K562 (cell line): ENCODE results near the gene TOMM6. TPM values are rescaled to one million over a fixed set of nuclear protein-coding genes. Genes with fewer than 3 reads are reported as not detected.
A peak's percentile ranks its signal among the peaks of the same experiment; 100 is the strongest.

Experiments used
- ATAC-seq: fragments of 200-7000 bp; cut with Tn5 transposase; 3 replicates; pipeline ENCODE4 v1.9.1; 2020; ENCODE audit warnings: moderate library complexity
- BruUV-seq: library from RNA; stranded (reverse); fragments of 400-500 nt; replicated peaks from 2 replicates; lab custom pipeline; 2021; lab: Mats Ljungman, UMichigan
- CTCF ChIA-PET: fragments of 300-600 bp; formaldehyde crosslinking; extraction: SDS; loops from one replicate; lab custom pipeline; 2021; ENCODE audit warnings: low intra/inter-chr PET ratio; lab: Yijun Ruan, JAX
- POLR2A ChIA-PET: fragments of 300-600, 350-650 bp; sonication (Branson Sonifier 250); formaldehyde crosslinking; extraction: SDS; loops from one replicate; lab custom pipeline; 2021; ENCODE audit warnings: antibody characterized with exemption, inconsistent platforms; lab: Yijun Ruan, JAX
- DNase-seq, 4 experiments: peaks; one replicate each; pipeline versions ENCODE4 v3.0.0 to v3.0.0-alpha.2; 2011 to 2018; ENCODE audit warnings: low spot score in 3 of 4, mixed read lengths in 3 of 4; ENCODE audit errors: extremely low read depth in 1 of 4
- FAIRE-seq: peaks from 2 replicates; lab custom pipeline; 2011; peaks lifted over from hg19 to GRCh38; lab: Jason Lieb, UNC
- H2AFZ ChIP-seq: 2 replicates; pipeline ENCODE4 v1.6.0; 2011; ENCODE audit warnings: low read depth, low read length, control low read depth, inconsistent platforms
- H3K27ac ChIP-seq: fragments of 200-600 bp; 3 replicates; pipeline ENCODE4 v1.8.0; 2011; ENCODE audit warnings: low read depth, mild to moderate bottlenecking, control low read depth, inconsistent platforms, low read length, moderate library complexity, mixed read lengths; ENCODE audit errors: extremely low read depth
- H3K27me3 ChIP-seq, 2 experiments: fragments of 300-600 bp in 1 of 2; 2 replicates in 1 of 2; 3 replicates in 1 of 2; pipeline versions ENCODE4 v1.6.0 to v1.8.0; 2011; ENCODE audit warnings: inconsistent platforms in 2 of 2, low read length in 2 of 2, mild to moderate bottlenecking in 1 of 2, mixed read lengths in 1 of 2, moderate library complexity in 1 of 2; ENCODE audit not compliant: control insufficient read depth in 2 of 2, insufficient read depth in 2 of 2
- H3K36me3 ChIP-seq: fragments of 300-600 bp; 3 replicates; pipeline ENCODE4 v1.8.0; 2011; ENCODE audit warnings: mild to moderate bottlenecking, low read length, inconsistent platforms; ENCODE audit not compliant: control insufficient read depth, insufficient read depth
- H3K4me1 ChIP-seq, 2 experiments: fragments of 200-600 bp in 1 of 2; replicated peaks in 1 of 2; 2 replicates in 1 of 2; 3 replicates in 1 of 2; pipeline versions ENCODE4 v1.5.1 to v1.8.0; 2011; ENCODE audit warnings: inconsistent platforms in 2 of 2, low read length in 2 of 2, mild to moderate bottlenecking in 1 of 2, mixed read lengths in 1 of 2, moderate library complexity in 1 of 2; ENCODE audit not compliant: control insufficient read depth in 2 of 2, insufficient read depth in 2 of 2
- H3K4me2 ChIP-seq: 2 replicates; pipeline ENCODE4 v1.6.1; 2011; ENCODE audit warnings: low read length, control low read depth, inconsistent platforms, mixed read lengths; ENCODE audit not compliant: insufficient read depth
- H3K4me3 ChIP-seq: fragments of 200-600 bp; sonication (generic), shearing (Covaris generic); 2 replicates; pipeline ENCODE4 v1.5.1; 2016; ENCODE audit warnings: control low read depth, inconsistent platforms
- H3K79me2 ChIP-seq: fragments of 200-600 bp; 3 replicates; pipeline ENCODE4 v1.8.0; 2011; ENCODE audit warnings: low read length, inconsistent platforms; ENCODE audit not compliant: control insufficient read depth, insufficient read depth
- H3K9ac ChIP-seq, 2 experiments: 2 replicates each; pipeline versions ENCODE4 v1.6.0 to v1.6.1; 2011; ENCODE audit warnings: low read depth in 2 of 2, low read length in 2 of 2, control low read depth in 1 of 2, inconsistent platforms in 1 of 2, mild to moderate bottlenecking in 1 of 2, mixed read lengths in 1 of 2; ENCODE audit not compliant: insufficient read depth in 1 of 2
- H3K9me1 ChIP-seq: one replicate; pipeline ENCODE4 v1.6.0; 2011; ENCODE audit warnings: inconsistent platforms, mild to moderate bottlenecking, low read length, moderate library complexity; ENCODE audit not compliant: control insufficient read depth, insufficient read depth
- H3K9me3 ChIP-seq: replicated peaks from 2 replicates; pipeline ENCODE4 v1.5.1; 2011; ENCODE audit warnings: low read depth, low read length, inconsistent platforms; ENCODE audit not compliant: control insufficient read depth, insufficient read depth
- H4K20me1 ChIP-seq: replicated peaks from 2 replicates; pipeline ENCODE4 v1.6.1; 2011; ENCODE audit warnings: low read length, inconsistent platforms, mixed read lengths; ENCODE audit not compliant: control insufficient read depth, insufficient read depth
- C11orf30 ChIP-seq: fragments of 450-650 bp; IDR thresholded peaks from 2 replicates; pipeline ENCODE4 v1.6.1; 2016; ENCODE audit warnings: low read depth, mild to moderate bottlenecking
- CTCF ChIP-seq, 3 experiments: IDR thresholded peaks in 2 of 3; conservative IDR thresholded peaks in 1 of 3; 2 replicates each; pipeline ENCODE4 v1.5.1; 2011 to 2012; ENCODE audit warnings: low read length in 3 of 3, mild to moderate bottlenecking in 3 of 3, control low read depth in 2 of 3, improper control_type of control experiment in 1 of 3, inconsistent platforms in 1 of 3, low read depth in 1 of 3, mixed read lengths in 1 of 3, moderate library complexity in 1 of 3; ENCODE audit not compliant: insufficient read depth in 2 of 3
- MAFF ChIP-seq: IDR thresholded peaks from 2 replicates; pipeline ENCODE4 v1.6.1; 2012; ENCODE audit warnings: low read length, improper control_type of control experiment
- REST ChIP-seq, 2 experiments: fragments of 450-650 bp; formaldehyde crosslinking in 1 of 2; IDR thresholded peaks; 2 replicates each; pipeline versions ENCODE4 v1.4.0 to v1.6.1; 2014 to 2020; ENCODE audit warnings: mild to moderate bottlenecking in 2 of 2, borderline replicate concordance in 1 of 2, low read depth in 1 of 2
- ZNF165 ChIP-seq: fragments of 250-450 bp; sonication (Bioruptor Pico); IDR thresholded peaks from 2 replicates; pipeline ENCODE4 v1.4.0; 2020; ENCODE audit warnings: borderline replicate concordance
- ZNF24 ChIP-seq: fragments of 450-650 bp; IDR thresholded peaks from 2 replicates; pipeline ENCODE4 v1.6.1; 2016
- ZNF316 ChIP-seq: fragments of 450-650 bp; IDR thresholded peaks from 2 replicates; pipeline ENCODE4 v1.6.1; 2016
- ZNF79 ChIP-seq: fragments of 250-450 bp; sonication (Bioruptor Pico); IDR thresholded peaks from 2 replicates; pipeline ENCODE4 v1.4.0; 2020; ENCODE audit warnings: low read depth, mild to moderate bottlenecking, moderate library complexity
- WGBS: fragments of 100-300 bp; shearing (Covaris generic); methylation state at CpG from one replicate; pipeline ENCODE4 v1.1.6; 2016; ENCODE audit warnings: low coverage, mixed read lengths; ENCODE audit not compliant: insufficient coverage; ENCODE audit errors: missing lambda C conversion rate; 5-methylcytosine and 5-hydroxymethylcytosine counted together
- in situ Hi-C: fragments of 300-500 bp; cut with MboI; formaldehyde crosslinking; loops from 4 replicates; pipeline ENCODE4 v1.15.0; 2018; ENCODE audit warnings: inconsistent platforms, mixed read lengths
- intact Hi-C: fragments of 100-400 bp; cut with micrococcal nuclease; formaldehyde crosslinking; loops from 2 replicates; pipeline ENCODE4 v1.14.2; 2022
- polyA plus RNA-seq, 8 experiments: library from polyadenylated mRNA; depleted of rRNA in 4 of 8; stranded (reverse) in 5 of 8; unstranded in 3 of 8; fragments of >200 nt; fragmentation: Nextera tagmentation in 2 of 8; fragmentation: Illumina TruSeq in 1 of 8; extraction: Ambion mirVana in 2 of 8; extraction: Trizol in 1 of 8; gene quantifications; 2 replicates each; pipeline versions ENCODE4 v1.2.1 to v1.2.3, GENCODE V29; 2011 to 2014; ENCODE audit warnings: inconsistent platforms in 1 of 8, missing spikeins in 1 of 8
- total RNA-seq, 7 experiments: library from RNA; depleted of rRNA in 6 of 7; stranded (reverse); fragments of >200 nt in 6 of 7; fragmentation: Illumina TruSeq in 2 of 7; extraction: Trizol in 2 of 7; gene quantifications; 2 replicates each; pipeline versions ENCODE4 v1.2.1 to v1.2.3, GENCODE V29; 2011 to 2021; ENCODE audit warnings: low replicate concordance in 1 of 7
- TF ChIP-seq, protein P1 (sequence below): fragments of 450-650 bp; IDR thresholded peaks from 2 replicates; pipeline ENCODE4 v1.6.1; 2016; ENCODE audit warnings: mild to moderate bottlenecking

Gene TOMM6
- total and polyA plus RNA-seq, 9 of the 15 experiments (the other 6 are each of a cell fraction or from before 2014, with no cell fraction given): 380 to 2,097 (median 1,065) TPM

- CTCF ChIA-PET: interaction anchor here (0.7 kb wide), 1 partner anchor 928 kb away, joined by 3 read pairs; no protein-coding TSS in a partner anchor
- H4K20me1 ChIP-seq: peaks cover 5% of the 10 kb centered on the region; the same call in 1 of the 2 replicates
- H3K4me2 ChIP-seq: no peak overlapping the region
- ATAC-seq (no peak), DNase-seq (no peak), FAIRE-seq (no peak)
- peaks cover 53% of the 10 kb centered on the region for H3K36me3 ChIP-seq
- BruUV-seq: no TSS peak
- in situ Hi-C loops: no loop called here
- H3K4me3 ChIP-seq: no peak overlapping the region
- H3K4me1 ChIP-seq: peaks cover 12 to 14% of the 10 kb centered on the region in 2 experiments
- POLR2A ChIA-PET: interaction anchor here (0.5 to 7.1 kb wide), 5 partner anchors 9 to 367 kb away, joined by 3 to 37 read pairs (median 4); no protein-coding TSS in a partner anchor
- 40% methylated on average over 1 of the region's 1 CpG for WGBS
- H3K27ac ChIP-seq: no peak overlapping the region
- H3K79me2 ChIP-seq: peaks cover 43% of the 10 kb centered on the region
- intact Hi-C loops: no loop called here
- no peaks in the 10 kb centered on the region for H3K9me3 ChIP-seq
- no peaks in the 10 kb centered on the region for H3K27me3 ChIP-seq
- H3K9me1 ChIP-seq: no peaks in the 10 kb centered on the region
- no peak overlapping the region for H3K9ac ChIP-seq
- no peak overlapping the region for H2AFZ ChIP-seq
- peak; percentile 98 for TF ChIP-seq ZNF316
- TF ChIP-seq C11orf30: peak; percentile 93
- no peak for TF ChIP-seq ZNF165 (CRISPR knock-in tag)
- no peak for TF ChIP-seq CTCF (IDR thresholded peaks at IDR 0.05 in 2 of 3, conservative IDR thresholded peaks at IDR 0.05 in 1 of 3; ENCODE audit: insufficient read depth in 2 of 3, low read depth in 1 of 3, low read length in 3 of 3)
- TF ChIP-seq REST (IDR thresholded peaks at IDR 0.05; ENCODE audit: borderline replicate concordance): no peak
- no peak for TF ChIP-seq REST (CRISPR knock-in tag; IDR thresholded peaks at IDR 0.05; ENCODE audit: low read depth)
- TF ChIP-seq ZNF79: no peak
- peak; percentile 51; the same call in 1 of the 2 replicates for TF ChIP-seq ZNF24
- peak; percentile 92 for TF ChIP-seq MAFF
- TF ChIP-seq, protein P1, sequence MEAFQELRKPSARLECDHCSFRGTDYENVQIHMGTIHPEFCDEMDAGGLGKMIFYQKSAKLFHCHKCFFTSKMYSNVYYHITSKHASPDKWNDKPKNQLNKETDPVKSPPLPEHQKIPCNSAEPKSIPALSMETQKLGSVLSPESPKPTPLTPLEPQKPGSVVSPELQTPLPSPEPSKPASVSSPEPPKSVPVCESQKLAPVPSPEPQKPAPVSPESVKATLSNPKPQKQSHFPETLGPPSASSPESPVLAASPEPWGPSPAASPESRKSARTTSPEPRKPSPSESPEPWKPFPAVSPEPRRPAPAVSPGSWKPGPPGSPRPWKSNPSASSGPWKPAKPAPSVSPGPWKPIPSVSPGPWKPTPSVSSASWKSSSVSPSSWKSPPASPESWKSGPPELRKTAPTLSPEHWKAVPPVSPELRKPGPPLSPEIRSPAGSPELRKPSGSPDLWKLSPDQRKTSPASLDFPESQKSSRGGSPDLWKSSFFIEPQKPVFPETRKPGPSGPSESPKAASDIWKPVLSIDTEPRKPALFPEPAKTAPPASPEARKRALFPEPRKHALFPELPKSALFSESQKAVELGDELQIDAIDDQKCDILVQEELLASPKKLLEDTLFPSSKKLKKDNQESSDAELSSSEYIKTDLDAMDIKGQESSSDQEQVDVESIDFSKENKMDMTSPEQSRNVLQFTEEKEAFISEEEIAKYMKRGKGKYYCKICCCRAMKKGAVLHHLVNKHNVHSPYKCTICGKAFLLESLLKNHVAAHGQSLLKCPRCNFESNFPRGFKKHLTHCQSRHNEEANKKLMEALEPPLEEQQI: no peak
Measured at GRCh38 chr6:41791305-41791704, 3.8 kb downstream of the TOMM6 start.
